Measurements from ENCODE around the gene CEP85L. TPM values are rescaled to one million over a fixed set of nuclear protein-coding genes. Genes with fewer than 3 reads are reported as not detected.

CEP85L gene
- total and polyA plus RNA-seq, 2 experiments from 2014 or later: 9.1 to 10.1 TPM

DNA sequence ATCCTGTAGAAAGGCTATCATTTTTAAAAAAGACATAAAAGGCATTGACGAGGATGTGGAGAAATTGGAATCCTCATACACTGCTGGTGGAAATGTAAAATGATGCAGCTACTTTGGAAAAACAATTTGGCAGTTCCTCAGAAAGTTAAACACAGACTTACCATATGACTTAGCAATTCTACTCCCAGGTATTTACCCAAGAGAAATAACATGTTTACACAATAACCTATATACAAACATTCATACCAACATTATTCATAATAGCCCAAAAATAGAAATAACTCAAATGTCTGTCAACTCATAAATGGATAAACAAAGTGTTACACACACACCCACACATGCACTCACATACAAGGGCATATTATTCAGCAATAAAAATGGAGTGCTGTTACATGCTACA lies 23.4 kb upstream of the CEP85L start:
- Histone ChIP-seq H3K9me2 (ENCODE audit: insufficient read depth) (peaks cover 4% of the 10 kb centered on the region; the same call in 1 of the 2 replicates), H3K36me3 (ENCODE audit: insufficient read depth) (no peaks in the 10 kb centered on the region), H2AFZ (no peak overlapping the region), H3K4me2 (no peak overlapping the region), H3K4me3 (no peak overlapping the region), H4K20me1 (replicated peaks; ENCODE audit: insufficient read depth) (no peaks in the 10 kb centered on the region), H3K27me3 (ENCODE audit: insufficient read depth) (no peaks in the 10 kb centered on the region), H3K4me1 (ENCODE audit: insufficient read depth) (no peaks in the 10 kb centered on the region), H3F3A (replicated peaks; ENCODE audit: low read depth) (no peaks in the 10 kb centered on the region), H3K79me2 (replicated peaks; ENCODE audit: insufficient read depth) (no peaks in the 10 kb centered on the region), H3K27ac (ENCODE audit: low read depth) (no peak overlapping the region)
- Mint-ChIP-seq H3K27me3 (ENCODE audit: insufficient read depth, low read depth, poor library complexity) (no peaks in the 10 kb centered on the region), H3K27ac (no peak overlapping the region), H3K9me3 (no peaks in the 10 kb centered on the region), H3K4me3 (no peak overlapping the region), H3K4me1 (no peaks in the 10 kb centered on the region), H3K36me3 (ENCODE audit: low read depth) (no peaks in the 10 kb centered on the region)
- ATAC-seq: no peak
- DNase-seq (ENCODE audit: low spot score): no peak
- TF ChIP-seq STAT1 (IDR thresholded peaks at IDR 0.05; ENCODE audit: unreplicated experiment): no peak
- TF ChIP-seq, protein P1, sequence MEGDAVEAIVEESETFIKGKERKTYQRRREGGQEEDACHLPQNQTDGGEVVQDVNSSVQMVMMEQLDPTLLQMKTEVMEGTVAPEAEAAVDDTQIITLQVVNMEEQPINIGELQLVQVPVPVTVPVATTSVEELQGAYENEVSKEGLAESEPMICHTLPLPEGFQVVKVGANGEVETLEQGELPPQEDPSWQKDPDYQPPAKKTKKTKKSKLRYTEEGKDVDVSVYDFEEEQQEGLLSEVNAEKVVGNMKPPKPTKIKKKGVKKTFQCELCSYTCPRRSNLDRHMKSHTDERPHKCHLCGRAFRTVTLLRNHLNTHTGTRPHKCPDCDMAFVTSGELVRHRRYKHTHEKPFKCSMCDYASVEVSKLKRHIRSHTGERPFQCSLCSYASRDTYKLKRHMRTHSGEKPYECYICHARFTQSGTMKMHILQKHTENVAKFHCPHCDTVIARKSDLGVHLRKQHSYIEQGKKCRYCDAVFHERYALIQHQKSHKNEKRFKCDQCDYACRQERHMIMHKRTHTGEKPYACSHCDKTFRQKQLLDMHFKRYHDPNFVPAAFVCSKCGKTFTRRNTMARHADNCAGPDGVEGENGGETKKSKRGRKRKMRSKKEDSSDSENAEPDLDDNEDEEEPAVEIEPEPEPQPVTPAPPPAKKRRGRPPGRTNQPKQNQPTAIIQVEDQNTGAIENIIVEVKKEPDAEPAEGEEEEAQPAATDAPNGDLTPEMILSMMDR (conservative IDR thresholded peaks at IDR 0.05; ENCODE audit: low read depth in 2 of 2): no peak
- TF ChIP-seq ZNF114 (CRISPR knock-in tag; IDR thresholded peaks at IDR 0.05): no peak
- no peak for TF ChIP-seq EZH2phosphoT487 (IDR thresholded peaks at IDR 0.05; ENCODE audit: unreplicated experiment)
- TF ChIP-seq JUNB (IDR thresholded peaks at IDR 0.05; ENCODE audit: unreplicated experiment): no peak
- TF ChIP-seq, protein P2, sequence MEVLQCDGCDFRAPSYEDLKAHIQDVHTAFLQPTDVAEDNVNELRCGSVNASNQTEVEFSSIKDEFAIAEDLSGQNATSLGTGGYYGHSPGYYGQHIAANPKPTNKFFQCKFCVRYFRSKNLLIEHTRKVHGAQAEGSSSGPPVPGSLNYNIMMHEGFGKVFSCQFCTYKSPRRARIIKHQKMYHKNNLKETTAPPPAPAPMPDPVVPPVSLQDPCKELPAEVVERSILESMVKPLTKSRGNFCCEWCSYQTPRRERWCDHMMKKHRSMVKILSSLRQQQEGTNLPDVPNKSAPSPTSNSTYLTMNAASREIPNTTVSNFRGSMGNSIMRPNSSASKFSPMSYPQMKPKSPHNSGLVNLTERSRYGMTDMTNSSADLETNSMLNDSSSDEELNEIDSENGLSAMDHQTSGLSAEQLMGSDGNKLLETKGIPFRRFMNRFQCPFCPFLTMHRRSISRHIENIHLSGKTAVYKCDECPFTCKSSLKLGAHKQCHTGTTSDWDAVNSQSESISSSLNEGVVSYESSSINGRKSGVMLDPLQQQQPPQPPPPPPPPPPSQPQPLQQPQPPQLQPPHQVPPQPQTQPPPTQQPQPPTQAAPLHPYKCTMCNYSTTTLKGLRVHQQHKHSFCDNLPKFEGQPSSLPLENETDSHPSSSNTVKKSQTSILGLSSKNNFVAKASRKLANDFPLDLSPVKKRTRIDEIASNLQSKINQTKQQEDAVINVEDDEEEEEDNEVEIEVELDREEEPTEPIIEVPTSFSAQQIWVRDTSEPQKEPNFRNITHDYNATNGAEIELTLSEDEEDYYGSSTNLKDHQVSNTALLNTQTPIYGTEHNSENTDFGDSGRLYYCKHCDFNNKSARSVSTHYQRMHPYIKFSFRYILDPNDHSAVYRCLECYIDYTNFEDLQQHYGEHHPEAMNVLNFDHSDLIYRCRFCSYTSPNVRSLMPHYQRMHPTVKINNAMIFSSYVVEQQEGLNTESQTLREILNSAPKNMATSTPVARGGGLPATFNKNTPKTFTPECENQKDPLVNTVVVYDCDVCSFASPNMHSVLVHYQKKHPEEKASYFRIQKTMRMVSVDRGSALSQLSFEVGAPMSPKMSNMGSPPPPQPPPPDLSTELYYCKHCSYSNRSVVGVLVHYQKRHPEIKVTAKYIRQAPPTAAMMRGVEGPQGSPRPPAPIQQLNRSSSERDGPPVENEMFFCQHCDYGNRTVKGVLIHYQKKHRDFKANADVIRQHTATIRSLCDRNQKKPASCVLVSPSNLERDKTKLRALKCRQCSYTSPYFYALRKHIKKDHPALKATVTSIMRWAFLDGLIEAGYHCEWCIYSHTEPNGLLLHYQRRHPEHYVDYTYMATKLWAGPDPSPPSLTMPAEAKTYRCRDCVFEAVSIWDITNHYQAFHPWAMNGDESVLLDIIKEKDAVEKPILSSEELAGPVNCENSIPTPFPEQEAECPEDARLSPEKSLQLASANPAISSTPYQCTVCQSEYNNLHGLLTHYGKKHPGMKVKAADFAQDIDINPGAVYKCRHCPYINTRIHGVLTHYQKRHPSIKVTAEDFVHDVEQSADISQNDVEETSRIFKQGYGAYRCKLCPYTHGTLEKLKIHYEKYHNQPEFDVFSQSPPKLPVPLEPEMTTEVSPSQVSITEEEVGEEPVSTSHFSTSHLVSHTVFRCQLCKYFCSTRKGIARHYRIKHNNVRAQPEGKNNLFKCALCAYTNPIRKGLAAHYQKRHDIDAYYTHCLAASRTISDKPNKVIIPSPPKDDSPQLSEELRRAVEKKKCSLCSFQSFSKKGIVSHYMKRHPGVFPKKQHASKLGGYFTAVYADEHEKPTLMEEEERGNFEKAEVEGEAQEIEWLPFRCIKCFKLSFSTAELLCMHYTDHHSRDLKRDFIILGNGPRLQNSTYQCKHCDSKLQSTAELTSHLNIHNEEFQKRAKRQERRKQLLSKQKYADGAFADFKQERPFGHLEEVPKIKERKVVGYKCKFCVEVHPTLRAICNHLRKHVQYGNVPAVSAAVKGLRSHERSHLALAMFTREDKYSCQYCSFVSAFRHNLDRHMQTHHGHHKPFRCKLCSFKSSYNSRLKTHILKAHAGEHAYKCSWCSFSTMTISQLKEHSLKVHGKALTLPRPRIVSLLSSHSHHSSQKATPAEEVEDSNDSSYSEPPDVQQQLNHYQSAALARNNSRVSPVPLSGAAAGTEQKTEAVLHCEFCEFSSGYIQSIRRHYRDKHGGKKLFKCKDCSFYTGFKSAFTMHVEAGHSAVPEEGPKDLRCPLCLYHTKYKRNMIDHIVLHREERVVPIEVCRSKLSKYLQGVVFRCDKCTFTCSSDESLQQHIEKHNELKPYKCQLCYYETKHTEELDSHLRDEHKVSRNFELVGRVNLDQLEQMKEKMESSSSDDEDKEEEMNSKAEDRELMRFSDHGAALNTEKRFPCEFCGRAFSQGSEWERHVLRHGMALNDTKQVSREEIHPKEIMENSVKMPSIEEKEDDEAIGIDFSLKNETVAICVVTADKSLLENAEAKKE (CRISPR knock-in tag; IDR thresholded peaks at IDR 0.05): no peak
